ENCODE measurements around the gene SLC17A5.

DNA sequence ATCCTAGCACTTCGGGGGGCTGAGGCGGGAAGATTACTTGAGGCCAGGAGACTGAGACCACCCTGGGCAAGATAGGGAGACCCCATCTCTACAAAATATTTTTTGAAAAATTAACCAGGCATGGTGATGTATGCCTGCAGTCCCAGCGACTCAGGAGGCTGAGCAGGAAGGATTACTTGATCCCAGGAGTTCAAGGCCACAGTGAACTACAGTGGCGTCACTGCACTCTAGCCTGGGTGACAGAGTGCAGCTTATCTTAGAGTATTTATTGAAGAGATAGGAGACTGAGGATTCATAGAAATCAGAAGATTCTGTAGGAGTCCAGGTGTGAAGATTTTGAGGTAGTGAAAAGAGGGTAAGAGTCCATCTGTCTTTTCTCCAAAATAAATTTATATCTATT, 45.0 kb downstream of the SLC17A5 start:
- no peak for TF ChIP-seq SUZ12 (IDR thresholded peaks at IDR 0.05; ENCODE audit: unreplicated experiment)
- no peak for TF ChIP-seq SMC3 (IDR thresholded peaks at IDR 0.05; ENCODE audit: borderline replicate concordance, low read length)
- TF ChIP-seq CEBPB (IDR thresholded peaks at IDR 0.05; ENCODE audit: borderline replicate concordance in 1 of 2, low read depth in 2 of 2, low read length in 2 of 2): no peak
- TF ChIP-seq POLR2A (IDR thresholded peaks at IDR 0.05; ENCODE audit: low read depth, low read length): no peak
- TF ChIP-seq BHLHE40 (IDR thresholded peaks at IDR 0.05; ENCODE audit: borderline replicate concordance in 1 of 2, low read depth in 2 of 2, low read length in 1 of 2): no peak
- TF ChIP-seq, protein P1, sequence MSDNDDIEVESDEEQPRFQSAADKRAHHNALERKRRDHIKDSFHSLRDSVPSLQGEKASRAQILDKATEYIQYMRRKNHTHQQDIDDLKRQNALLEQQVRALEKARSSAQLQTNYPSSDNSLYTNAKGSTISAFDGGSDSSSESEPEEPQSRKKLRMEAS (IDR thresholded peaks at IDR 0.05; ENCODE audit: low read depth, low read length): no peak
